Activated CD4-positive, alpha-beta T cell treated with anti-CD3 and anti-CD28 coated beads, Interleukin-2, Interleukin-4, amounts not matched to agents 100 ng/mL and 50 ng/mL, durations not matched to agents 16 hours and 8 hours (primary cell): ENCODE data around the gene RIMBP3C.
"Not testable (repeated sequence)": the region's sequence is repeated elsewhere in the genome, so short reads cannot be mapped to it uniquely, and the experiment has no call there.

Experiments
- DNase-seq: peaks from one replicate; pipeline ENCODE4 v3.0.0-alpha.2; 2020; ENCODE audit warnings: low spot score

The RIMBP3C gene, protein sequence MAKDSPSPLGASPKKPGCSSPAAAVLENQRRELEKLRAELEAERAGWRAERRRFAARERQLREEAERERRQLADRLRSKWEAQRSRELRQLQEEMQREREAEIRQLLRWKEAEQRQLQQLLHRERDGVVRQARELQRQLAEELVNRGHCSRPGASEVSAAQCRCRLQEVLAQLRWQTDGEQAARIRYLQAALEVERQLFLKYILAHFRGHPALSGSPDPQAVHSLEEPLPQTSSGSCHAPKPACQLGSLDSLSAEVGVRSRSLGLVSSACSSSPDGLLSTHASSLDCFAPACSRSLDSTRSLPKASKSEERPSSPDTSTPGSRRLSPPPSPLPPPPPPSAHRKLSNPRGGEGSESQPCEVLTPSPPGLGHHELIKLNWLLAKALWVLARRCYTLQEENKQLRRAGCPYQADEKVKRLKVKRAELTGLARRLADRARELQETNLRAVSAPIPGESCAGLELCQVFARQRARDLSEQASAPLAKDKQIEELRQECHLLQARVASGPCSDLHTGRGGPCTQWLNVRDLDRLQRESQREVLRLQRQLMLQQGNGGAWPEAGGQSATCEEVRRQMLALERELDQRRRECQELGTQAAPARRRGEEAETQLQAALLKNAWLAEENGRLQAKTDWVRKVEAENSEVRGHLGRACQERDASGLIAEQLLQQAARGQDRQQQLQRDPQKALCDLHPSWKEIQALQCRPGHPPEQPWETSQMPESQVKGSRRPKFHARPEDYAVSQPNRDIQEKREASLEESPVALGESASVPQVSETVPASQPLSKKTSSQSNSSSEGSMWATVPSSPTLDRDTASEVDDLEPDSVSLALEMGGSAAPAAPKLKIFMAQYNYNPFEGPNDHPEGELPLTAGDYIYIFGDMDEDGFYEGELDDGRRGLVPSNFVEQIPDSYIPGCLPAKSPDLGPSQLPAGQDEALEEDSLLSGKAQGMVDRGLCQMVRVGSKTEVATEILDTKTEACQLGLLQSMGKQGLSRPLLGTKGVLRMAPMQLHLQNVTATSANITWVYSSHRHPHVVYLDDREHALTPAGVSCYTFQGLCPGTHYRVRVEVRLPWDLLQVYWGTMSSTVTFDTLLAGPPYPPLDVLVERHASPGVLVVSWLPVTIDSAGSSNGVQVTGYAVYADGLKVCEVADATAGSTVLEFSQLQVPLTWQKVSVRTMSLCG (N-terminal part only)

GRCh38 chr22:21551361-21551760 lies at the start of gene RIMBP3C:
TSS of gene RIMBP3C (minus strand) at chr22:21551461. CDS start at chr22:21550976, 485 bp downstream.
- DNase-seq = not testable (repeated sequence)

DNA sequence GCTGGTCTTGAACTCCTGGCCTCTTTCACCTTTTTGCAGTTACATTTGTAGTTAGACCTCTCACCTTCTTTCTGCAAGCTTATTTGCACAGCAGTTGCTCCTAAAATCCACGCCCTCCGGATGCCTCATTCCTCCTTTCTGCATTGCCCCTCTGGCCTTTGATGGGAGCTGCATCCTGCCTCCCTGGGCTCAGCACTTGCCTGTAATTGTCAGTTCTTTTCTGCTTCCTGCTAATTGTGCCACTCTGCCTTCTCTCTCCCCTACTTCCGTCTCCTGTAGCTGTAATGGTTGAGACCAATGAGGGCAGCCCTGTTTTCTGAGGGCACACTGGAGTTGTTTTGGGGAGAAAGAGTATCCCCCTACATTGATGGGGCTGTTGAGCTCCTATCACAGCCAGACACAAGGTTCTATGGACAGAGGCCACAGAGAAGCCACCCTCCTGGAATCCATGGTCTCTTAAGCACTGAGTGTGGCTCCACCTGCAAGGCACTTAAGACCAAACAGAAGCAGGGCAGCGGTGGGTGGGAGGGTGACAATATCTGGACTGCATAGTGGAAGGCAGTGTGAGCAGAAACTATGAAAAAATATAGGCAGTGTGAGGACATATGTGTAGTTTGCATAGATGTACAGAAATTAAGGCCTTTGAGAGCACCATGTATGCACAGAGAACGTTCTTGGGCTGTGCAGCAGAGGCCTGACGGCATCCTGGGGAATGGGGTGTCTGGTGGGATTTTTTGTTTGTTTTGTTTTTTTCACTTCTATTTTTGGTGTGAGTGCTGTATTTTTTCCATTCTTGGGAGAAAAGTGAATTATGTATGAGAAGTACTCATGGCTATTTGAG lies 48.0 kb upstream of the RIMBP3C start:
- no peak for DNase-seq

GRCh38 chr22:21598302-21598701 lies 47.0 kb upstream of the RIMBP3C start:
- no peak for DNase-seq

DNA sequence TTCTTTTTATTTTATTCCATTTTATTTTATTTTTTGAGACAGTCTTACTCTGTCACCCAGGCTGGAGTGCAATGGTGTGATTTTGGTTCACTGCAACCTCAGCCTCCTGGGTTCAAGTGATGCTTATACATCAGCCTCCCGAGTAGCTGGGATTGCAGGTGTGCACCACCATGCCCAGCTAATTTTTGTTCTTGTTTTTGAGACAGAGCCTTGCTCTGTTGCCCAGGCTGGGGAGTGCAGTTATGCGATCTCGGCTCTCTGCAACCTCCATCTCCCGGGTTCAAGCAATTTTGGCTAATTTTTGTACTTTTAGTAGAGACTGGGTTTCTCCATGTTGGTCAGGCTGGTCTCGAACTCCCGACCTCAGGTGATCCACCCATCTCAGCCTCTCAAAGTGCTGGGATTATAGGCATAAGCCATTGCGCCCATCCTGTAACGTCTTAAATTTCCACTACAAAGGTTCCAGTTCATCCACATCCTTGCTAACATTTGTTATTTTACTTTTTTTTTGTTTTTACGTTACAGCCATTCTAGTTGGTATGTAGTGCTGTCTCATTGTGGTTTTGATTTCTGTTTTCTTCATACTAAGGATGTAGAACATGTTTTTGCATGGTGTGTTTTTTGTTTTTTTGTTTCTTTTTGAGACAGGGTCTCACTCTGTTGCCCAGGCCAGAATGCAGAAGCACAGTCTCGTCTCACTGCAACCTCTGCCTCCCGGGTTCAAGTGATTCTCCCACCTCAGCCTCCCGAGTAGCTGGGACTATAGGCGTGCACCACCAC lies 45.3 kb upstream of the RIMBP3C start:
- not testable (repeated sequence) for DNase-seq

DNA sequence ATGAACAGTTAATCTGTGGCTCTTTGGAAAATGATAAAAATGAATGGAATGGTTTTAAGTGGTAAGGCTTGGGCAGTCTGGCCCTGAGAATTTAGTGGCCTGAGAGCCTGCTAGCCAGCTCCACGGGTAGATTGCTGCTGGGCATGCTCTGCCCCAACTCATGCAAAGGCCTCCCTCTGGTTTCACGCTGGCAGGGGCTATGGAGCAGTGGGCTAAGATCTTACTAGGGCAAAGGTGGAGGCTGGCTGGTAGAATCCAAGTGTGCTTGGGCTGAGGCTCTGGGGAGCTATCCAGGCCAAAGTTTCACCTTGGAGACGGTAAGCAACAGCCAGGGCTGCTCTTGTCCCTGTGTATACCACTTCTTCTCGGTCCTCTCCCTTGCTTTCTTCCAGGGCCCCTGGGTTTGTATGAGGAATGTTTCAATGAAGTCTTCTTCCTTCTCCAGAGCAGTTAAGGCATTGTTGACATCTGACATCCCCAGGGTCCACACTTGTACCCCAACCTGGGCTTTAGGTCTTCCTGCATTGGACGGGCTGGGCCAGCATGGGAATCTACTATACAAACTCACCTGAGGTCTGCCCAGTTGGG lies 43.7 kb upstream of the RIMBP3C start:
- DNase-seq = no peak

DNA sequence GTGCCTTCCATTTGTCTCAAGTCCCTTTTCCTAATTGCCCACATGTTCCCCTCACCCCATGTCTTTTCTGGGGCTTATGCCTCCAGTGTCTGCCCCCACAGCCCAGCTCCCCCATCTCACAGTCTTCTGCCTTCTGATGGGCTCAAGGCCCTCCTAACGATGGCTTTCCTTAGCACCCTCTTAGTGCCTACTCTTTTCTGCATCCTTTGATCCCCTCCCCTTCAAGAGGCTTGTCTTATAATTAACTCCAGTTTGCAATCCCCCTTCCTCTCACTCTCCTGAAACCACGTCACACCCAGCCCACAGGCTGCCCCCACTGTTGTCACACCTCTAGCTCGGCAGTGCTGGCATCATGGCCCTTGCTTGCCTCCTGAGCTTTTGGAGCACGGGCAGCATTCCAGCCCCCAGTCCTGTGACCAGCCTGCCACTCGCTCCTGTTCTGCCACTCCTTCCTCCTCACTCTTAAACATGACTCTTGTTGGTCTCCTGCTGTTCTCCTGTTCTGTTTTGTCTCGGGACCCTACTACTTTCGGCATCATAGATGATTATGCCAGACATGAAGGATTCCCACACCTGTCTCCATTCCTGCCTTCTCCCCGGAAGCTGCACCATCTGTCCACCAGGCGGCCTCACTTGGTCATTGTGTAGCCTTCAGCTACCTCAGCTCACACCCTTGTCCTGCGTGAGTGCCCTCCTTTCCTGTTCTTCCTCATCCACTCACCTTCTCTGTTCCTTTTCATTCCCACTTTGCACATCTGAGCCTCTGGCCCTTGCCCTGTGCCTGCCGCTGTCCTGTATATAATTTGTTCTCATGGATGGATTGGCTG lies 42.4 kb upstream of the RIMBP3C start:
- DNase-seq = no peak

GRCh38 chr22:21592422-21592821 lies 41.2 kb upstream of the RIMBP3C start:
- no peak for DNase-seq

DNA sequence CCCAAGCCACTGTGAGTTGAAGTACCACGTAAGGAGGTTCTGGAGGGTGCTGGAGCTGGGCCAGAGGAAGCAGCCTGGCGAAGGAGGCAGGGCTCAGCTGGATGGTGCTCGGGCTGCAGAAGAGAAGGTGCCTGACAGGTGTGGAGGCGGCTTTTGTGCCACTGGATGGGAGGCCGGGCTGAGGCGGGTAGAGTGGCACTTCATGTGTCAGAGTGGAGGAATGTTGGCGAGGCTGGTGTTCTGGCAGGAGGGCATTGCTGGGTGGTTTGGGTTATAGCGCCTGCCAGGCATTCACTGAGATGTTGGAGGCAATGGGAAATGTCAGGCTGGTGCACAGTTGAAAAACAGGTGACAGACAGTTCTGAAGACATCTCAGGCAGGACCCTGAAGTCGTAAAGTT lies 40.4 kb upstream of the RIMBP3C start:
- no peak for DNase-seq

- no peak for DNase-seq
Measured at GRCh38 chr22:21590809-21591641, 39.8 kb upstream of the RIMBP3C start.

GRCh38 chr22:21589396-21589795 lies 38.1 kb upstream of the RIMBP3C start:
- no peak for DNase-seq

DNA sequence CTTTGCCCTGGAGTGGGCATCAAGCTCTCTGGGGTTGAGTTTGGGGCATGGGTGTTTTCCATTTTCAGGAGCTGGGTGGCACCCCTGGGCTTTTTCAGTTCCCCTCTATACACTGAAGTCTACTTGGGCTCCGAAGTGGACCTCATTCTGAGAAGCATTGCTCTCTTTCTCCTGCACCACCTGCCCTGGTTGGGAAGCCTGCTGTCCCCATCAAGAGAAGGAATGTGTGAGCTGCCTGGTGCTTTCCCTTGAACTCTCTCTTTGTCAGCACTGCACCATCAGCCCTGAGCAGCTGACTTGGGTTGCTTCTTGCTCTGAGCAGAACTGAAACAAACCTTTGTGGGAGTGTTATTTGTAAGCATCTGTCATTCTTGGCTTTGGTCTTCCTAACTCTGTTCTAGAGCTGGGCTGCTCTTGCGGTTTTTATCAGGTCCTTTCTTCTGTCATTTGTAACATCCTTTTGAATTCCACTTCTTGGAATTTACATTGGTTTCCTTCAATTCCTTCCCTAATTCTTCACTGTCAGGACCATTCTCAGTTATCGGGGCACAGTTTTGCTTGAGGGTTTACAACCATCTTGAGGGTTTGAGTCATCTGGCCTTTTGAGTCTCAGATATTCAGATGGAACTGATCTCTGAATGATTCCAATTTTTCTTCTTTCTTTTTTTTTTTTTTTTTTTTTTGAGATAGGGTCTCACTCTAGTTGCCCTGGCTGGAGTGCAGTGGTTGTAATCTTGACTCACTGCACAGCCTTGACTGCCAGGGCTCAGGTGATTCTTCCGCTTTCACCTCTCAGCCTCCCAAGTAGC lies 36.7 kb upstream of the RIMBP3C start:
- DNase-seq = peak; percentile 86

DNA sequence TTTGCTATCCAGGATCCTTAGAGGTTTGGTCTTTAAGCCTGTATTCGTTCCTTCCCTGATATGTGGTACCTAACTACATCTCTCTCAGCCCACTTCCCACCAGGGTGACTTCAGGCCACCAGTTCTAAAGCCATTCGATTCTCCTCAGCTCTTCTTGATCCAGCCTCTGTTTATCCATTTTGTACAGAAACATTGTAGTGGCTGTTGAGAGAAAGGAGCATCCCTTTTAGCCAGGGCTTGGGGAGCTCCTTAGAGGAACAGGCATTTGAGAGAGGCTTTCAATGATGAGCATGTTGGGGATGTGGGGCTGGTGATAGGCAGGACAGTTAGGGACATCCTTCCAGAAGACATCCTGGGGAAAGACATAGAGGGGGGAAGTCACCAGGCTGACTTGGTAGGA lies 34.1 kb upstream of the RIMBP3C start:
- no peak for DNase-seq

DNA sequence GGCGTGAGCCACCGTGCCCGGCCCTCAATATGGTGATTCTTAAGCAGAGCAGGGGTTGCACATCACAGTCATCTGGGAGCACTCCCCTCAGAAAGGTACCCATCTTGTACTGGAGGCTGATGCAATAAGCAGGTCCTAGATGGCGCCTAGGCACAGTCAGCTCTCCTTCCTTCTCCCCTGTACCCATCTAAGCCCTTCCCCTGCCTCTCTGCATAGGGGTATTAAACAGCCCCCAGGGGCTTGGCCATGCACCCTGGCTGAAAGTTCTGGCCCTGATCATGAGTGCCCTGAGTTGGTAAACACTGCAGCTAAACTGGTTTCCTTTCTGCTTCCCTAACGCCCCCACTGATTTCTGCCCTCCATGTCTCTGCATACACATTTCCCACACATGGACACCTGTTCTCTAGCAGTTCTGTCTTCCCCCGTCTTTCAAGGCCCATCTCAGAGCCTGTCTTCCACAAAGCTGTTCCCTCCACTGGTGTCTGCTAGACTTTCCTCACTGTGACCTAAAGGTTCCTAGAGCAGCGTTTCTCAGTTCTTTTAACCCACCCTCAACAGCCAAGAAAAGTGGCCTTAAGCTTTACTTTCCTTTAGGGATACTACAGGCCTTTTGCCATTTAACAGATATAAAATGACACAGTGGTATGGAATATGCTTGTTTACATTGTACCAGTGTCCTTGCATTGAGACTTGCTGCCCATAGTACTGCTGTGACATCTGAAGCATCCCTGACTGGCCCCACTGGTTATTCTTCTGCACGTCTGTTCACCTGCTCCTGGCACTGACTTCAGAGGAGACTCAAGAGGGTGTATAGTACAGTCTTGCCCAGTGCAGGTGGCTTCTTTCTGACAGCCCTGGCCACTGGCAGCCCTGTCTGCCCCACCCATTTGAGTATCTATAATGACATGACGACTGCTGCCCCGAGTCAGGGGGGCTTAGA lies 31.8 kb upstream of the RIMBP3C start:
- DNase-seq = no peak

DNA sequence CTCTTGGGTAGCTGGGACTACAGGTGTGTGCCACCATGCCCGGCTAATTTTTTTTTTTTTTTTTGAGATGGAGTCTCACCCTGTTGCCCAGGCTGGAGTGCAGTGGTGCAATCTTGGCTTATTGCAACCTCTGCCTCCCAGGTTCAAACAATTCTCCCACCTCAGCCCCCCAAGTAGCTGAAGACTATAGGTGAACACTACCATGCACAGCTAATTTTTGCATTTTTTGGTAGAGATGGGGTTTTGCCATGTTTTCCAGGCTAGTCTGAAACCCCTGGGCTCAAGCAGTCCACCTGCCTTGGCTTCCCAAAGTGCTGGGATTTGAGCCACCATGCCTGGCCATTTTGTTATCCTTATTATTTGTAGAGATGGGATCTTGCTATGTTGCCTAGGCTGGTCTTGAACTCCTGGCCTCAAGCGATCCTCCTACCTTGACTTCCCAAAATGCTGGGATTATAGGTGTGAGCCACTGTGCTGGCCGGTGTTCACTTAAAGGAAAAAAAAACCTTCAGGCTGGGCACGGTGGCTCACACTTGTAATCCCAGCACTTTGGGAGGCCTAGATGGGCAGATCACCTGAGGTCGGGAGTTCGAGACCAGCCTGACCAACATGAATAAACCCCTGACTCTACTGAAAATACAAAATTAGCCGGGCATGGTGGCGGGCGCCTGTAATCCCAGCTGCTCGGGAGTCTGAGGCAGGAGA lies 29.9 kb upstream of the RIMBP3C start:
- not testable (repeated sequence) for DNase-seq

DNA sequence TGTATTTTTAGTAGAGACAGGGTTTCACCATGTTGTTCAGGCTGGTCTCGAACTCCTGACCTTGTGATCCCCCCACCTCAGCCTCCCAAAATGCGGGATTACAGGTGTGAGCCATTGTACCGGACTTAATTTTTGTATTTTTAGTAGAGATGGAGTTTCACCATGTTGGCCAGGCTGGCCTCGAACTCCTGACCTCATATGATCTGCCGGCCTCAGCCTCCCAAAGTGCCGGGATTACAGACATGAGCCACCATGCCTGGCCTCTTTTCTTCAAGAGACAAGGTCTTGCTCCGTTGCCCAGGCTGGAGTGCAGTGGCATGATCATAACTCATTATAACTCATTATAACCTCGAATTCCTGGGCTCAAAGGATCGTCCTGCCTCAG lies 29.4 kb upstream of the RIMBP3C start:
- DNase-seq = not testable (repeated sequence)

- no peak for DNase-seq
Measured at GRCh38 chr22:21579474-21579851, 28.2 kb upstream of the RIMBP3C start.
